Measurements from ENCODE around the gene NR1D2.
A peak's percentile ranks its signal among the peaks of the same experiment; 100 is the strongest.
"Not testable (repeated sequence)": the region's sequence is repeated elsewhere in the genome, so short reads cannot be mapped to it uniquely, and the experiment has no call there.

Gene NR1D2

DNA sequence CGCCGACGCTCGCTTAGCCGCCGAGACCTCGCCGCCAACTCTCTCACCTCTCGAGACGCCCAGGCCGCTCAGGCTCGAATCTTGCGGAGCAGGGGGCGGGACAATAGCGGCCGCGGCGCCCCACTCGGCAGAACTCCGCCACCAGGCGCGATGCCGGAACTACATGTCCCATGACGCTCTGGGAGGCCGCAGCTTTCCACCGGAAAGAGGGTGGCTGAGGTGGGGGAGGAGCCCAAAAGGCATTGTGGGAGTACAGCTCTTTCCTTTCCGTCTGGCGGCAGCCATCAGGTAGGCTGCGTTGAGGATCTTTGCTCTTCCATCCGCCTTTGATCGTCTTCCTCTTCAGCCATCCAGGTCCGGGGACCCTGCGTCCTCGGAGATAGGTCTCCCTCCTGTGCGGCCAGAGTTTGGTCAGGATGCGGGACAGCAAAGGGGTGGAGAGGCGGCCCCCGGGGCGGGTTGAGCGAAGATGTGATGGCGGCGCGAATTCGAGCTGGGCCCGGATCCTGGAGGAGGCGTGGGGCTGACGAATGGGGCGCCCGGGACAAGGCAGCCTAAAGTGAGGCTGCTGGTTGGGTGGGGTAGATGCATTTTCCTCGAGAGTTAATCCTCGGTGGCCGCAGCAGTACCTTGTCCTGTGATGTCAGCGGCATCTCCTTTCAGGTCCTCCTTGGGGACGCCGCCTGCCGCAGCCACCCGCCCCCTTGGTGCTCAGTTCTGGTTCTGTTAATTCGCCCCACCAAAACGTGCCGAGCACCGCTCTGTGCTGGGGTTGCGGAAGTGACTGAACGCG is 28.0 kb upstream of the NR1D2 start, which contains the start of the genes NKIRAS1 and RPL15:
Gene NKIRAS1 (minus strand): TSS at position 105 of the 793 bp plus-strand sequence. CDS start 6,086 bp downstream, outside the sequence.
Gene RPL15 (plus strand): TSS at position 247 of the 793 bp plus-strand sequence. CDS start 728 bp downstream, outside the sequence.
- Histone ChIP-seq H3K36me3 (ENCODE audit: control insufficient read depth, insufficient read depth, low read length) (peaks cover 47% of the 10 kb centered on the region), H3K9me3 (ENCODE audit: control insufficient read depth, low read length) (no peaks in the 10 kb centered on the region), H3K4me1 (ENCODE audit: control insufficient read depth, insufficient read depth, low read length, poor library complexity, severe bottlenecking) (peaks cover 6% of the 10 kb centered on the region), H3K4me3 (ENCODE audit: extremely low read depth, insufficient read depth, low read length, poor library complexity, severe bottlenecking) (peak within 1 kb of the TSS; percentile 97), H3K27ac (ENCODE audit: low read depth, low read length, severe bottlenecking) (peak within 1 kb of the TSS; percentile 87)
- WGBS, 2 experiments (ENCODE audit: insufficient coverage in 2 of 2): 1% methylated on average over 51 to 54 of the region's 64 CpGs

DNA sequence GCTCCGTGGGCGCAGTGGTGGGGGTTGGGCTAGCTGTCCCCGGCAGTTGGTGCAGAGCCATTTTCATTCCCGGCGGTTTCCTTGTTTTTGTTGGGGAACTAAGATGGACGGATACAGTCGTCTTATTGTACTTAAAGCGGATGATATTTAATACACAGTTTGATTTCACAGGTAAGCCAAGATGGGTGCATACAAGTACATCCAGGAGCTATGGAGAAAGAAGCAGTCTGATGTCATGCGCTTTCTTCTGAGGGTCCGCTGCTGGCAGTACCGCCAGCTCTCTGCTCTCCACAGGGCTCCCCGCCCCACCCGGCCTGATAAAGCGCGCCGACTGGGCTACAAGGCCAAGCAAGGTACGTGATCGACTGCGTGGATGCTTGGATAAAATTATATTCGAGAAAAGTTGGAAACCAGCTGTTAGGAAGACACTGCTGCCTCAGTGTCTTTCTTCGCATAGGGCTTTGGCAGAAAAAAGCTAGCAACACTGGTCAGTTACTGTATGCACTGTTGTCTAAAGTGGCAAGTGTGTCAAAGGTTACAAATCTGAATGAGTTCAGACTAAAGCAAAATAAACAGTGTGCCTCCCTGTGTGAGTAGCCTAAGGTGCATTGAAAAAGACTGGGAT is 27.3 kb upstream of the NR1D2 start:
- not testable (repeated sequence) for H3K9me3 ChIP-seq (ENCODE audit: control insufficient read depth, low read length); H3K4me1 ChIP-seq (ENCODE audit: control insufficient read depth, insufficient read depth, low read length, poor library complexity, severe bottlenecking)
- Histone ChIP-seq H3K36me3 (ENCODE audit: control insufficient read depth, insufficient read depth, low read length) (peaks cover 48% of the 10 kb centered on the region), H3K4me3 (ENCODE audit: extremely low read depth, insufficient read depth, low read length, poor library complexity, severe bottlenecking) (peak overlapping the region; percentile 97), H3K27ac (ENCODE audit: low read depth, low read length, severe bottlenecking) (peak overlapping the region; percentile 87)
- 0% methylated on average over 10 to 12 of the region's 21 CpGs for WGBS, 2 experiments (ENCODE audit: insufficient coverage in 2 of 2)

DNA sequence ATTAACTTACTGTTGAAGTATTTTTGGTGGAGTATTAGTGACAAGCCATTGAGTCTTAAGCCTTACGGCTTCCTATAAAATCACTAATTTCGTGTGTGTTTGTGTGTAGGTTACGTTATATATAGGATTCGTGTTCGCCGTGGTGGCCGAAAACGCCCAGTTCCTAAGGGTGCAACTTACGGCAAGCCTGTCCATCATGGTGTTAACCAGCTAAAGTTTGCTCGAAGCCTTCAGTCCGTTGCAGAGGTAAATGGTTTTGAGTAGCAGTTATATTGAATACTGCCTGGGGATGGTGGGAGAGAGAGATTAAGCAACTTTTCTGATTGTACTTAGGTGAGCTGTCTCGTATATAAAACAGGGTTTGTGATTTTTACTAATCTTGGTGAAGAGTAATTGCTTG is 26.8 kb upstream of the NR1D2 start:
- not testable (repeated sequence) for H3K4me1 ChIP-seq (ENCODE audit: control insufficient read depth, insufficient read depth, low read length, poor library complexity, severe bottlenecking); H3K9me3 ChIP-seq (ENCODE audit: control insufficient read depth, low read length)
- WGBS, 2 experiments (ENCODE audit: insufficient coverage in 2 of 2): 24 to 38% methylated on average over 3 to 10 of the region's 12 CpGs
- Histone ChIP-seq H3K27ac (ENCODE audit: low read depth, low read length, severe bottlenecking) (peak overlapping the region; percentile 87), H3K36me3 (ENCODE audit: control insufficient read depth, insufficient read depth, low read length) (peaks cover 48% of the 10 kb centered on the region), H3K4me3 (ENCODE audit: extremely low read depth, insufficient read depth, low read length, poor library complexity, severe bottlenecking) (peak overlapping the region; percentile 97)

DNA sequence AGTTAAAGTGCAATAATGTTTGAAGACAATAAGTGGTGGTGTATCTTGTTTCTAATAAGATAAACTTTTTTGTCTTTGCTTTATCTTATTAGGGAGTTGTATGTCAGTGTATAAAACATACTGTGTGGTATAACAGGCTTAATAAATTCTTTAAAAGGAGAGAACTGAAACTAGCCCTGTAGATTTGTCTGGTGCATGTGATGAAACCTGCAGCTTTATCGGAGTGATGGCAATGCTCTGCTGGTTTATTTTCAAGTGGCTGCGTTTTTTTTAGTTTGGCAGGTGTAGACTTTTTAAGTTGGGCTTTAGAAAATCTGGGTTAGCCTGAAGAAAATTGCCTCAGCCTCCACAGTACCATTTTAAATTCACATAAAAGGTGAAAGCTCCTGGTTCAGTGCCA is 25.5 kb upstream of the NR1D2 start:
- Histone ChIP-seq H3K9me3 (ENCODE audit: control insufficient read depth, low read length) (no peaks in the 10 kb centered on the region), H3K4me3 (ENCODE audit: extremely low read depth, insufficient read depth, low read length, poor library complexity, severe bottlenecking) (peak overlapping the region; percentile 12), H3K36me3 (ENCODE audit: control insufficient read depth, insufficient read depth, low read length) (peaks cover 44% of the 10 kb centered on the region), H3K27ac (ENCODE audit: low read depth, low read length, severe bottlenecking) (no peak overlapping the region), H3K4me1 (ENCODE audit: control insufficient read depth, insufficient read depth, low read length, poor library complexity, severe bottlenecking) (peaks cover 13% of the 10 kb centered on the region)
- 100% methylated on average over 1 of the region's 2 CpGs; no CpG with 5 or more reads in 1 of the 2 experiments for WGBS, 2 experiments (ENCODE audit: insufficient coverage in 2 of 2)

DNA sequence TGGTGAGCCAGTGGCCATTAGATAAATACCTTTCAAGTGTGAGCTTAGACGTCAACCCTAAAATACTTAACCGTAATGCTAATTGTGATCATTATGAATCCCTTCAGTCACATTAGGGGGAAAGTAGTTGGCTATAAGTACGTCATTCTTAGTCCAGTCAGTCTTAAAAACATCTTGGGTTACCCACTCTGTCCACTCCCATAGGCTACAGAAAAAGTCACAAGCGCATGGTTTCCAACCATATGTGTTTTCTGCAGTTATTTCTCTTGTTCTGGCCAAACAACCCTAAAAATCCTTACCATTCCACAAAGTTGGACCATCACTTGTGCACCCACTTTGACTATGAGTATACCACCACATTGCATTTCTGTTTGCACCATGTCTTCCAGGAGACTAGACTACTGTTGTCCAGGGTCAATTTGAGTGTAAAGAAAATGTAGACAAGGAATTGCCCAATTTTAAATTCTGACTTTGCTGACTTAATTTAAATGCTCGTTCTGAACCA is 24.9 kb upstream of the NR1D2 start:
- H3K4me1 ChIP-seq (ENCODE audit: control insufficient read depth, insufficient read depth, low read length, poor library complexity, severe bottlenecking): peaks cover 9% of the 10 kb centered on the region
- WGBS, 2 experiments (ENCODE audit: insufficient coverage in 2 of 2): 84 to 100% methylated on average over 2 to 3 of the region's 5 CpGs
- no peaks in the 10 kb centered on the region for H3K9me3 ChIP-seq (ENCODE audit: control insufficient read depth, low read length)
- H3K27ac ChIP-seq (ENCODE audit: low read depth, low read length, severe bottlenecking): peak overlapping the region; percentile 6
- peak overlapping the region; percentile 12 for H3K4me3 ChIP-seq (ENCODE audit: extremely low read depth, insufficient read depth, low read length, poor library complexity, severe bottlenecking)
- peaks cover 44% of the 10 kb centered on the region for H3K36me3 ChIP-seq (ENCODE audit: control insufficient read depth, insufficient read depth, low read length)

DNA sequence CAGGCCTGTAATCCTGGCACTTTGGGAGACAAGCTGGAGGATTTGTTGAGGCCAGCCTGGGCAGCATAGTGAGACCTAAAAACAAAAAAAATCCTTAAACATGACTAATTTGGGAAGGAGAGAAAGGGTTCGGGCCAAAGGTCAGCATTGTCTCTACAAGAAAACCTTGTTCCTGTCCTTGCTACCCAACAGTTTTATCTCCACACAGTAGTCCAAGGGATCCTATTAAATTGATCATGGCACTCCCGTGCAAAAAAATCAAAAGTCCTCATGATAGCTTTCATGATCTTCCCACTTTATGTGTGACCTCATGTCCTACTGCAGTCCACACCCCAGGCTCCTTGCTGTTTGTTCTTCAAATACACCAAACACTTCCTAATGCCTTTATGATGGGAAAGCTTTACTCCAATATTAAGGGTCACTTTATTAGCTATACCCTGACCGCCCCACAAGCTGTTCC is 24.0 kb upstream of the NR1D2 start:
- Histone ChIP-seq H3K36me3 (ENCODE audit: control insufficient read depth, insufficient read depth, low read length) (peaks cover 44% of the 10 kb centered on the region), H3K27ac (ENCODE audit: low read depth, low read length, severe bottlenecking) (peak overlapping the region; percentile 32), H3K9me3 (ENCODE audit: control insufficient read depth, low read length) (no peaks in the 10 kb centered on the region), H3K4me1 (ENCODE audit: control insufficient read depth, insufficient read depth, low read length, poor library complexity, severe bottlenecking) (peaks cover 9% of the 10 kb centered on the region), H3K4me3 (ENCODE audit: extremely low read depth, insufficient read depth, low read length, poor library complexity, severe bottlenecking) (no peak overlapping the region)
- 91 to 100% methylated on average over 1 of the region's 3 CpGs for WGBS, 2 experiments (ENCODE audit: insufficient coverage in 2 of 2)

DNA sequence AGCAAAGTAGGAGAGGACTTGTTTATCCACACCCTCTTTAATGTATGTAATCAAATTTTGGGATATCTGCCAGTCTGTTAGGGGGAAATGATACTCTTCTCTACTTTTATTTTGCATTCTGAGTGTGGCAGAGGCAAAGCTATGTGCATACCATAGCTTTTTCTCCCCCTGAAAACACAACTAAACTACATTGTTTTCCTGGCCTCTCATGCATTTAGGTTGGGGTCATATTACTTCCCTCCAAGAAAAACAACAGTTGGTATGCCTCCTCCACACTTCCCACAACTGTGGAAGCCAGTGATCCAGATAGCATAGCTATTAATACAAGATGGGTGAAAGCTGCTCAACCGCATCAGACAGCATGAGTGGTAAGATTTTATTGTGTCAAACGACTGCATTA is 21.3 kb upstream of the NR1D2 start:
- no CpG with 5 or more reads among the region's 2 CpGs for WGBS, 2 experiments (ENCODE audit: insufficient coverage in 2 of 2)
- peaks cover 13% of the 10 kb centered on the region for H3K4me1 ChIP-seq (ENCODE audit: control insufficient read depth, insufficient read depth, low read length, poor library complexity, severe bottlenecking)
- H3K9me3 ChIP-seq (ENCODE audit: control insufficient read depth, low read length): no peaks in the 10 kb centered on the region
- H3K27ac ChIP-seq (ENCODE audit: low read depth, low read length, severe bottlenecking): no peak overlapping the region
- H3K4me3 ChIP-seq (ENCODE audit: extremely low read depth, insufficient read depth, low read length, poor library complexity, severe bottlenecking): no peak overlapping the region
- peaks cover 31% of the 10 kb centered on the region for H3K36me3 ChIP-seq (ENCODE audit: control insufficient read depth, insufficient read depth, low read length)

DNA sequence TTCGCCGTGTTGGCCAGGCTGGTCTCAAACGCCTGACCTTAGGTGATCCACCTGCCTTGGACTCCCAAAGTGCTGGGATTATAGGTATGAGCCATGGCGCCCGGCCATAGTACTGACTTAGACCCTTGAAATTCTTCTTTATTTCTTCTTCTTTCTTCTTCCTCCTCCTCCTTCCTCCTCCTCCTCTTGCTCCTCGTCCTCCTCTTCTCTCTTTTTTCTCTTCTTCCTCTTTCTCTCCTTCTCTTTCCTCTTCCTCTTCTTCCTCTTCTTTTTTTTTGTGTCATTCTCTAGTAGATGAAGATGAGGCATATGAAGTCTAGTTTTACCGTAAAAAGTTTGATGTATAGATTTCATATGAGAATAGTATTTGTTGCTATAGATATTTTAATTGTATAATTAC is 18.8 kb upstream of the NR1D2 start:
- Histone ChIP-seq H3K9me3 (ENCODE audit: control insufficient read depth, low read length) (no peaks in the 10 kb centered on the region), H3K27ac (ENCODE audit: low read depth, low read length, severe bottlenecking) (no peak overlapping the region), H3K36me3 (ENCODE audit: control insufficient read depth, insufficient read depth, low read length) (peaks cover 9% of the 10 kb centered on the region), H3K4me1 (ENCODE audit: control insufficient read depth, insufficient read depth, low read length, poor library complexity, severe bottlenecking) (peaks cover 13% of the 10 kb centered on the region), H3K4me3 (ENCODE audit: extremely low read depth, insufficient read depth, low read length, poor library complexity, severe bottlenecking) (no peak overlapping the region)
- WGBS, 2 experiments (ENCODE audit: insufficient coverage in 2 of 2): 90 to 93% methylated on average over 5 to 6 of the region's 7 CpGs

DNA sequence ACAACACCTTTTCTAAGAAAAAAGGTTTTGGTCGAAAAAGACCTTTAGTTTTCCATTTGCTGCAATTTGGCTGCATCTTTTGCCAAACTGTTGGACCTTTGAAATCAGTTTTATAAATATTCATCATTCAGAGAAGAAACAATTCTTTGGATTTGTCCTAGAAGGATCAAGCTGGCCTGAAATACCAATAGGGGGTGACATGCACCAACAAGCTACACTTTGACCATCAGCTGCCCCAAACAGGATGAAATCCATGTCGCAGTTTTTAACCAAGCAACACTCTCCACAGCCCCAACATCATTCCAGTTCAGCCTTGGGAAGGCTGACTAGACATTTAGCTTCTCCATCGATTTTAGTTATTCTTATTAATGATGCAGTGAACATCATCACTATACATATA is 18.4 kb upstream of the NR1D2 start:
- no peak overlapping the region for H3K27ac ChIP-seq (ENCODE audit: low read depth, low read length, severe bottlenecking)
- 67 to 81% methylated on average over 1 to 2 of the region's 3 CpGs for WGBS, 2 experiments (ENCODE audit: insufficient coverage in 2 of 2)
- H3K36me3 ChIP-seq (ENCODE audit: control insufficient read depth, insufficient read depth, low read length): peaks cover 4% of the 10 kb centered on the region
- peaks cover 13% of the 10 kb centered on the region for H3K4me1 ChIP-seq (ENCODE audit: control insufficient read depth, insufficient read depth, low read length, poor library complexity, severe bottlenecking)
- no peaks in the 10 kb centered on the region for H3K9me3 ChIP-seq (ENCODE audit: control insufficient read depth, low read length)
- H3K4me3 ChIP-seq (ENCODE audit: extremely low read depth, insufficient read depth, low read length, poor library complexity, severe bottlenecking): no peak overlapping the region

DNA sequence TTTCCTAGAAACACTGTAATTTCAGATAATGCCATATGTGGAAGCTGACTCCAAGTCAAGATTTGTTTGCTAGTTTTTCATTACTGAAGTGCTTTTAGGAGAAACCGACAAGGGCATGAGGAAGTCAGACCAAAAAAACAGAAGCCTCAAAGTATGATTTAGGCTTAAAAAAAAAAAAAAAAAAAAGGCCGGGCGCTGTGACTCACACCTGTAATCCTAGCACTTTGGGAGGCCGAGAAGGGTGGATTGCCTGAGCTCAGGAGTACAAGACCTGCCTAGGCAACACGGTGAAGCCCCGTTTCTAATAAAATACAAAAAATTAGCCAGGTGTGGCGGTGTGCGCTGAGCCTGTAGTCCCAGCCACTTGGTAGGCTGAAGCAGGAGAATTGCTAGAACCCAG is 16.6 kb upstream of the NR1D2 start:
- Histone ChIP-seq H3K4me1 (ENCODE audit: control insufficient read depth, insufficient read depth, low read length, poor library complexity, severe bottlenecking) (peaks cover 13% of the 10 kb centered on the region), H3K4me3 (ENCODE audit: extremely low read depth, insufficient read depth, low read length, poor library complexity, severe bottlenecking) (no peak overlapping the region), H3K27ac (ENCODE audit: low read depth, low read length, severe bottlenecking) (no peak overlapping the region), H3K9me3 (ENCODE audit: control insufficient read depth, low read length) (no peaks in the 10 kb centered on the region), H3K36me3 (ENCODE audit: control insufficient read depth, insufficient read depth, low read length) (no peaks in the 10 kb centered on the region)
- 87 to 92% methylated on average over 3 to 5 of the region's 8 CpGs for WGBS, 2 experiments (ENCODE audit: insufficient coverage in 2 of 2)

Measured in mesodermal cell (in vitro differentiated cells).